BJ (cell line): Measurements from ENCODE around the gene ATPAF1. TPM values are rescaled to one million over a fixed set of nuclear protein-coding genes. Genes with fewer than 3 reads are reported as not detected.

Experiments used
- CTCF ChIA-PET: fragments of 350-600 bp; formaldehyde crosslinking; extraction: SDS; loops from one replicate; lab custom pipeline; 2021; ENCODE audit warnings: antibody characterized with exemption, inconsistent platforms; lab: Yijun Ruan, JAX
- POLR2A ChIA-PET: fragments of 300-600 bp; sonication (Branson Sonifier 250); formaldehyde crosslinking; extraction: SDS; loops from one replicate; lab custom pipeline; 2021; ENCODE audit warnings: antibody characterized with exemption; lab: Charles Lee
- DNase-seq: peaks from one replicate; pipeline ENCODE4 v3.0.0-alpha.2; 2011; ENCODE audit warnings: low read depth
- H3K27me3 ChIP-seq: 2 replicates; pipeline ENCODE4 v1.6.0; 2011; ENCODE audit warnings: low read length; ENCODE audit not compliant: control insufficient read depth, insufficient read depth
- H3K36me3 ChIP-seq: 2 replicates; pipeline ENCODE4 v1.5.1; 2011; ENCODE audit warnings: low read length; ENCODE audit not compliant: control insufficient read depth, insufficient read depth
- H3K4me3 ChIP-seq: 2 replicates; pipeline ENCODE4 v1.5.1; 2011; ENCODE audit warnings: low read depth, mild to moderate bottlenecking, control low read depth, low read length
- polyA plus RNA-seq: library from polyadenylated mRNA; depleted of rRNA; stranded (reverse); fragments of >200 nt; gene quantifications from 2 replicates; pipeline ENCODE4 v1.2.3, GENCODE V29; 2011
- TF ChIP-seq, protein P1 (sequence below): IDR thresholded peaks from 2 replicates; pipeline ENCODE4 v1.5.1; 2011; ENCODE audit warnings: low read depth, mild to moderate bottlenecking, control low read depth, inconsistent platforms, low read length, moderate library complexity; ENCODE audit not compliant: insufficient read depth

Gene ATPAF1
- polyA plus RNA-seq, 1 experiment = 37.0 TPM

- TF ChIP-seq, protein P1, sequence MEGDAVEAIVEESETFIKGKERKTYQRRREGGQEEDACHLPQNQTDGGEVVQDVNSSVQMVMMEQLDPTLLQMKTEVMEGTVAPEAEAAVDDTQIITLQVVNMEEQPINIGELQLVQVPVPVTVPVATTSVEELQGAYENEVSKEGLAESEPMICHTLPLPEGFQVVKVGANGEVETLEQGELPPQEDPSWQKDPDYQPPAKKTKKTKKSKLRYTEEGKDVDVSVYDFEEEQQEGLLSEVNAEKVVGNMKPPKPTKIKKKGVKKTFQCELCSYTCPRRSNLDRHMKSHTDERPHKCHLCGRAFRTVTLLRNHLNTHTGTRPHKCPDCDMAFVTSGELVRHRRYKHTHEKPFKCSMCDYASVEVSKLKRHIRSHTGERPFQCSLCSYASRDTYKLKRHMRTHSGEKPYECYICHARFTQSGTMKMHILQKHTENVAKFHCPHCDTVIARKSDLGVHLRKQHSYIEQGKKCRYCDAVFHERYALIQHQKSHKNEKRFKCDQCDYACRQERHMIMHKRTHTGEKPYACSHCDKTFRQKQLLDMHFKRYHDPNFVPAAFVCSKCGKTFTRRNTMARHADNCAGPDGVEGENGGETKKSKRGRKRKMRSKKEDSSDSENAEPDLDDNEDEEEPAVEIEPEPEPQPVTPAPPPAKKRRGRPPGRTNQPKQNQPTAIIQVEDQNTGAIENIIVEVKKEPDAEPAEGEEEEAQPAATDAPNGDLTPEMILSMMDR = no peak
- Histone ChIP-seq H3K27me3 (no peaks in the 10 kb centered on the region), H3K4me3 (no peak overlapping the region), H3K36me3 (peaks cover 13% of the 10 kb centered on the region)
- CTCF ChIA-PET = no interaction called here
- no peak for DNase-seq
- POLR2A ChIA-PET = no interaction called here
Measured at GRCh38 chr1:46637444-46638083, 30.6 kb downstream of the ATPAF1 start.

DNA sequence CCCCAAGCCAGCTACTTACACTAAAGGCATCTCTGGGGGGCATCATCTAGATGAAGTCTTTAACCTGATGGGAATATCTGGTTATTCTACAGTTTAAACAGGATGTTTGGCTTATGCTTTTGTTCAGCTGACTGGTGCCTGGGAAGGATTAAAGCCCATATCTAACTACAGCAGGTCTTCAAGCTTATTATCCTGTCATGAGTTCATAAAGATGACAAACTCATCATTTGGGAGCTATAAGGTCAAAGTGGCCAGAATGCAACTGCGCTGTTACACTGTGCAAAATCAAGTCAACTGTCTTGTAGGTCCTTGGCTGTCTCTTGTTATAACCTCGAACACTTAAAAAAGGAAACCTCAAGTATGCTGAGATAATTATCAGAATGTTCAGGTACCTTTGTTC, 33.0 kb downstream of the ATPAF1 start:
- peaks cover 18% of the 10 kb centered on the region for H3K36me3 ChIP-seq
- DNase-seq = no peak
- TF ChIP-seq, protein P1 = no peak
- no peaks in the 10 kb centered on the region for H3K27me3 ChIP-seq
- CTCF ChIA-PET = interaction anchor here (0.9 to 1.6 kb wide), 3 partner anchors 10 to 90 kb away, joined by 3 to 4 read pairs (median 4); no protein-coding TSS in a partner anchor
- POLR2A ChIA-PET = no interaction called here
- no peak overlapping the region for H3K4me3 ChIP-seq

DNA sequence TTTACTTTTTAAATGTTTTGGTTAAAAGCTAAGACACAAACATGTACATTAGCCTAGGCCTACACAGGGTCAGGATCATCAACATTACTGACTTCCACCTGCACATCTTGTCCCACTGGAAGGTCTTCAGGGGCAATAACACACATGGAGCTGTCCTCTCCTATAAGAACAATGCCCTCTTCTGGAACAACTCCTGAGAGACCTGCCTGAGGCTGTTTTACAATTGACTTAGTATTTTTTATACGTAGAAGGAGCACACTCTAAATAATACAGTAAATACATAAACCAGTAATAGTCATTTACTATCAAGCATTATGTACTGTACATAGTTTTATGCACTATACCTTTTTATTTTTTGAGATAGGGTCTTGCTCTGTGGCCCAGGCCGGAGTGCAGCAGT, 37.4 kb downstream of the ATPAF1 start:
- ChIA-PET POLR2A (no interaction called here), CTCF (interaction anchor here (0.7 to 2.8 kb wide), 3 partner anchors 8 to 93 kb away, joined by 3 to 18 read pairs (median 3); no protein-coding TSS in a partner anchor)
- DNase-seq = no peak
- TF ChIP-seq, protein P1 = no peak
- Histone ChIP-seq H3K4me3 (no peak overlapping the region), H3K36me3 (peaks cover 13% of the 10 kb centered on the region), H3K27me3 (no peaks in the 10 kb centered on the region)

GRCh38 chr1:46623743-46624644, 44.2 kb downstream of the ATPAF1 start:
- Histone ChIP-seq H3K27me3 (no peaks in the 10 kb centered on the region), H3K4me3 (no peak overlapping the region), H3K36me3 (no peaks in the 10 kb centered on the region)
- DNase-seq = no peak
- ChIA-PET CTCF (interaction anchor here (1.4 to 5.5 kb wide), 4 partner anchors 8 to 102 kb away, joined by 3 to 59 read pairs (median 12); no protein-coding TSS in a partner anchor), POLR2A (no interaction called here)
- TF ChIP-seq, protein P1 = no peak

DNA sequence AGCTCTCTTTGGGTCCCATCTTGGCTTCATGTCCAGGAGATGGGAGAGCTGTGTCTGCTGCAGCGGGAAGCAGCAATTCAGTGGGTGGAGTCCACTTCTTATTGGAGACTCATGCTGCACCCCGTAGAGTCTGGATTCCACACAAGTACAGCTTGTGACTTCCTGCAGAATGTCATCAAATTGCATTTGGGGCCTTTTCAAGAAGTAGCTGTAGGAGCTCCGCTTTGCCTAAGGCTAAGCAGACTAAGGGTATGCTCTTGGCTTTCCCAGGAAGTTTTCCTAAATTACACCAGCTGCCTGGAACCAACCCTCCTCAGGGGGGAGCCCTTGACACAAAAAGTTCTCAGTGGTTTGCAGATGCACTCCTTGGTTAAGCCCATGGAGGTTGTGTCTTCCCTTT, 45.8 kb downstream of the ATPAF1 start:
- Histone ChIP-seq H3K36me3 (no peaks in the 10 kb centered on the region), H3K4me3 (0 out of 2 replicates have a peak overlapping the region, but pooled peaks have one; percentile 6), H3K27me3 (no peaks in the 10 kb centered on the region)
- ChIA-PET POLR2A (no interaction called here), CTCF (interaction anchor here (0.7 to 5.5 kb wide), 14 partner anchors 9 to 801 kb away, joined by 3 to 59 read pairs (median 4); a partner anchor contains a TSS)
- DNase-seq = no peak
- TF ChIP-seq, protein P1 = peak; percentile 73
